Endothelial cell of umbilical vein (primary cell): ENCODE data around the gene CYB5R2. TPM values are rescaled to one million over a fixed set of nuclear protein-coding genes. Genes with fewer than 3 reads are reported as not detected.

Experiments used
- BruUV-seq: library from RNA; stranded (reverse); fragments of 400-500 nt; replicated peaks from 2 replicates; lab custom pipeline; 2021; lab: Mats Ljungman, UMichigan
- CTCF ChIA-PET: fragments of 300-600, 350-600 bp; sonication (Branson Sonifier 250); formaldehyde crosslinking; loops from one replicate; lab custom pipeline; 2021; ENCODE audit warnings: antibody characterized with exemption, inconsistent platforms; lab: Charles Lee
- POLR2A ChIA-PET: fragments of 300-600, 350-600 bp; sonication (Branson Sonifier 250); formaldehyde crosslinking; loops from one replicate; lab custom pipeline; 2021; ENCODE audit warnings: antibody characterized with exemption, inconsistent platforms; lab: Charles Lee
- DNase-seq: peaks from one replicate; pipeline ENCODE4 v3.0.0-alpha.2; 2011; ENCODE audit warnings: low read depth, low spot score
- FAIRE-seq: peaks from 2 replicates; lab custom pipeline; 2011; peaks lifted over from hg19 to GRCh38; lab: Jason Lieb, UNC
- H2AFZ ChIP-seq: 2 replicates; pipeline ENCODE4 v1.6.0; 2012; ENCODE audit warnings: low read depth, low read length, control low read depth, inconsistent platforms
- H3K27ac ChIP-seq: 2 replicates; pipeline ENCODE4 v1.5.1; 2011; ENCODE audit warnings: low read depth, mild to moderate bottlenecking, control low read depth, low read length, moderate library complexity; ENCODE audit not compliant: insufficient read depth
- H3K27me3 ChIP-seq, 2 experiments: 2 replicates each; pipeline versions ENCODE4 v1.6.0 to v1.6.1; 2011; ENCODE audit warnings: low read length in 2 of 2, mixed read lengths in 1 of 2; ENCODE audit not compliant: control insufficient read depth in 2 of 2, insufficient read depth in 2 of 2
- H3K36me3 ChIP-seq, 2 experiments: 2 replicates in 1 of 2; 3 replicates in 1 of 2; pipeline ENCODE4 v1.5.1; 2011; ENCODE audit warnings: low read length in 2 of 2, mild to moderate bottlenecking in 1 of 2, moderate library complexity in 1 of 2; ENCODE audit not compliant: control insufficient read depth in 2 of 2, insufficient read depth in 2 of 2; ENCODE audit errors: extremely low read depth in 1 of 2
- H3K4me1 ChIP-seq: 3 replicates; pipeline ENCODE4 v1.5.1; 2011; ENCODE audit warnings: mild to moderate bottlenecking, low read length; ENCODE audit not compliant: control insufficient read depth, insufficient read depth; ENCODE audit errors: extremely low read depth
- H3K4me2 ChIP-seq: 2 replicates; pipeline ENCODE4 v1.6.1; 2011; ENCODE audit warnings: low read length, control low read depth, mixed read lengths; ENCODE audit not compliant: insufficient read depth
- H3K4me3 ChIP-seq, 3 experiments: fragments of 200-600 bp in 1 of 3; sonication (generic), shearing (Covaris generic) in 1 of 3; replicated peaks in 1 of 3; 2 replicates each; pipeline ENCODE4 v1.5.1; 2011 to 2016; ENCODE audit warnings: control low read depth in 3 of 3, low read length in 3 of 3, mild to moderate bottlenecking in 2 of 3, inconsistent platforms in 1 of 3, low read depth in 1 of 3, moderate library complexity in 1 of 3; ENCODE audit not compliant: insufficient read depth in 1 of 3
- H3K79me2 ChIP-seq: 2 replicates; pipeline ENCODE4 v1.6.0; 2012; ENCODE audit warnings: low read length, inconsistent platforms; ENCODE audit not compliant: control insufficient read depth, insufficient read depth
- H3K9ac ChIP-seq: replicated peaks from 2 replicates; pipeline ENCODE3; 2011; ENCODE audit warnings: low read length, control low read depth; ENCODE audit not compliant: insufficient read depth; ENCODE audit errors: extremely low read depth
- H3K9me1 ChIP-seq: replicated peaks from 3 replicates; pipeline ENCODE4 v1.6.0; 2011; ENCODE audit warnings: mild to moderate bottlenecking, low read length; ENCODE audit not compliant: control insufficient read depth, insufficient read depth; ENCODE audit errors: extremely low read depth
- H3K9me3 ChIP-seq: replicated peaks from 2 replicates; pipeline ENCODE4 v1.5.1; 2012; ENCODE audit warnings: low read length, inconsistent platforms; ENCODE audit not compliant: control insufficient read depth, insufficient read depth
- H4K20me1 ChIP-seq: replicated peaks from 2 replicates; pipeline ENCODE3; 2011; ENCODE audit warnings: mild to moderate bottlenecking, low read length; ENCODE audit not compliant: control insufficient read depth, insufficient read depth; ENCODE audit errors: extremely low read depth
- CTCF ChIP-seq, 2 donors: IDR thresholded peaks; 1 replicate in 1 of 2; 2 replicates in 1 of 2; pipeline ENCODE4 v1.5.1; 2011; ENCODE audit warnings: low read length in 2 of 2, mild to moderate bottlenecking in 2 of 2, moderate library complexity in 2 of 2, control low read depth in 1 of 2, inconsistent platforms in 1 of 2, low read depth in 1 of 2; ENCODE audit not compliant: insufficient read depth in 1 of 2; ENCODE audit errors: extremely low read depth in 1 of 2
- EZH2 ChIP-seq: IDR thresholded peaks from 2 replicates; pipeline ENCODE4 v1.6.1; 2012; ENCODE audit warnings: borderline replicate concordance, low read depth, mild to moderate bottlenecking, moderate library complexity, low read length, inconsistent platforms; ENCODE audit not compliant: severe bottlenecking
- FOS ChIP-seq: IDR thresholded peaks from 2 replicates; pipeline ENCODE4 v1.6.1; 2011; ENCODE audit warnings: mild to moderate bottlenecking, low read length, moderate library complexity, borderline replicate concordance; ENCODE audit not compliant: insufficient read depth
- GATA2 ChIP-seq: IDR thresholded peaks from 2 replicates; pipeline ENCODE4 v1.7.0; 2011; ENCODE audit warnings: low read depth, mild to moderate bottlenecking, moderate library complexity, mixed read lengths, low read length; ENCODE audit not compliant: insufficient read length, insufficient read depth
- JUN ChIP-seq: IDR thresholded peaks from 2 replicates; pipeline ENCODE4 v1.6.1; 2011; ENCODE audit warnings: borderline replicate concordance, low read depth; ENCODE audit not compliant: insufficient read length, insufficient read depth
- MAX ChIP-seq: IDR thresholded peaks from 2 replicates; pipeline ENCODE4 v1.6.1; 2011; ENCODE audit not compliant: insufficient read depth, insufficient read length
- MYC ChIP-seq: IDR thresholded peaks from one replicate; pipeline ENCODE4 v1.6.1; 2011; ENCODE audit warnings: mild to moderate bottlenecking, low read depth, low read length
- POLR2AphosphoS5 ChIP-seq: IDR thresholded peaks from 2 replicates; pipeline ENCODE4 v1.6.1; 2012; ENCODE audit warnings: low read depth, mild to moderate bottlenecking, control low read depth, low read length, moderate library complexity; ENCODE audit not compliant: insufficient read depth
- dilution Hi-C: fragments of 300-500 bp; cut with MboI; formaldehyde crosslinking; loops from one replicate; pipeline ENCODE4 v1.15.0; 2019; ENCODE audit warnings: low sequenced_read_pairs; ENCODE audit not compliant: extremely low pct_ligation_motif_present
- intact Hi-C: fragments of 100-400 bp; cut with micrococcal nuclease; formaldehyde crosslinking; loops from one replicate; pipeline ENCODE4 v1.10.0; 2022
- polyA plus RNA-seq, 4 experiments: library from polyadenylated mRNA; depleted of rRNA in 3 of 4; stranded (reverse) in 3 of 4; unstranded in 1 of 4; fragments of >200 nt; gene quantifications; 2 replicates each; pipeline versions ENCODE4 v1.2.1 to v1.2.3, GENCODE V29; 2011 to 2012; ENCODE audit warnings: missing spikeins in 1 of 4
- total RNA-seq: library from RNA; stranded (reverse); gene quantifications from 2 replicates; pipeline ENCODE4 v1.2.3, GENCODE V29; 2021

Gene CYB5R2
- total and polyA plus RNA-seq, 2 donors (not counting 3 experiments of a cell fraction or from before 2014, with no cell fraction given), result 4.8 to 5.0 TPM

GRCh38 chr11:7638710-7639642 lies 34.3 kb downstream of the CYB5R2 start:
- no peaks in the 10 kb centered on the region for H4K20me1 ChIP-seq
- BruUV-seq, result no TSS peak
- CTCF ChIA-PET, result interaction anchor here (1.0 to 3.4 kb wide), 6 partner anchors 9 to 68 kb away, joined by 4 to 22 read pairs (median 7); no protein-coding TSS in a partner anchor
- H3K4me3 ChIP-seq, result no peak overlapping the region
- no peaks in the 10 kb centered on the region for H3K36me3 ChIP-seq
- H3K9me1 ChIP-seq, result no peaks in the 10 kb centered on the region
- no peak overlapping the region for H3K4me2 ChIP-seq
- H2AFZ ChIP-seq, result no peak overlapping the region
- TF ChIP-seq JUN, result no peak
- no peak for TF ChIP-seq MAX
- TF ChIP-seq CTCF (IDR thresholded peaks at IDR 0.05; ENCODE audit: extremely low read depth in 1 of 2, insufficient read depth in 1 of 2, low read depth in 1 of 2, low read length in 2 of 2), result no peak
- no peak for TF ChIP-seq MYC
- no peak for TF ChIP-seq GATA2
- TF ChIP-seq FOS, result no peak
- no peak for TF ChIP-seq EZH2
- TF ChIP-seq POLR2AphosphoS5, result no peak
- H3K79me2 ChIP-seq, result no peaks in the 10 kb centered on the region
- intact Hi-C loops (no loop called here), dilution Hi-C loops (no loop called here)
- no peak for FAIRE-seq
- H3K27ac ChIP-seq, result no peak overlapping the region
- peaks cover 10% of the 10 kb centered on the region for H3K4me1 ChIP-seq
- H3K9me3 ChIP-seq, result no peaks in the 10 kb centered on the region
- POLR2A ChIA-PET, result no interaction called here
- H3K9ac ChIP-seq, result no peak overlapping the region
- no peaks in the 10 kb centered on the region for H3K27me3 ChIP-seq
- DNase-seq, result no peak
